Neutrophil (primary cell): Measurements from ENCODE around the gene TMEM26.

Experiments
- H3K27ac ChIP-seq: fragments of 200-600 bp; sonication (generic); 2 replicates; pipeline ENCODE4 v1.5.1; 2016; ENCODE audit warnings: mild to moderate bottlenecking, moderate library complexity
- H3K27me3 ChIP-seq: fragments of 200-600 bp; sonication (generic); 2 replicates; pipeline ENCODE4 v1.6.0; 2016; ENCODE audit warnings: mild to moderate bottlenecking
- H3K36me3 ChIP-seq: fragments of 200-600 bp; sonication (generic); 2 replicates; pipeline ENCODE4 v1.5.1; 2017
- H3K4me1 ChIP-seq, 2 experiments: fragments of 200-600 bp in 1 of 2; sonication (generic) in 1 of 2; 1 replicate in 1 of 2; 2 replicates in 1 of 2; pipeline versions ENCODE4 v1.5.1 to v1.6.1; 2013 to 2016; ENCODE audit warnings: low read depth in 1 of 2, low read length in 1 of 2, mild to moderate bottlenecking in 1 of 2, moderate library complexity in 1 of 2; ENCODE audit not compliant: control insufficient read depth in 1 of 2, insufficient read depth in 1 of 2
- H3K4me3 ChIP-seq, 2 experiments: fragments of 200-600 bp in 1 of 2; sonication (generic) in 1 of 2; 1 replicate in 1 of 2; 2 replicates in 1 of 2; pipeline ENCODE4 v1.5.1; 2013 to 2016; ENCODE audit warnings: low read depth in 1 of 2, low read length in 1 of 2, mild to moderate bottlenecking in 1 of 2, moderate library complexity in 1 of 2
- H3K9me3 ChIP-seq: fragments of 200-600 bp; sonication (generic); 2 replicates; pipeline ENCODE4 v1.5.1; 2016
- CTCF ChIP-seq: fragments of 200-600 bp; sonication (generic); IDR thresholded peaks from 2 replicates; pipeline ENCODE4 v1.5.1; 2016; ENCODE audit warnings: antibody characterized with exemption

The TMEM26 gene

GRCh38 chr10:61451357-61451756 is 1.8 kb downstream of the TMEM26 start:
- Histone ChIP-seq H3K4me1 (no peaks in the 10 kb centered on the region), H3K27me3 (peaks cover 51% of the 10 kb centered on the region), H3K4me3 (no peak overlapping the region), H3K36me3 (no peaks in the 10 kb centered on the region), H3K27ac (no peak overlapping the region), H3K9me3 (no peaks in the 10 kb centered on the region)
- TF ChIP-seq CTCF: no peak

- Histone ChIP-seq H3K27ac (no peak overlapping the region), H3K9me3 (no peaks in the 10 kb centered on the region), H3K4me3 (no peak overlapping the region), H3K36me3 (no peaks in the 10 kb centered on the region), H3K4me1 (no peaks in the 10 kb centered on the region), H3K27me3 (peaks cover 40% of the 10 kb centered on the region)
- TF ChIP-seq CTCF: no peak
Observed at GRCh38 chr10:61448841-61449600, 4.2 kb downstream of the TMEM26 start.

- no peaks in the 10 kb centered on the region for H3K36me3 ChIP-seq
- H3K27ac ChIP-seq: no peak overlapping the region
- H3K9me3 ChIP-seq: no peaks in the 10 kb centered on the region
- H3K27me3 ChIP-seq: peaks cover 30% of the 10 kb centered on the region
- no peak for TF ChIP-seq CTCF
- H3K4me3 ChIP-seq: no peak overlapping the region
- no peaks in the 10 kb centered on the region for H3K4me1 ChIP-seq
Observed at GRCh38 chr10:61448091-61448490, 5.1 kb downstream of the TMEM26 start.

- H3K27ac ChIP-seq: no peak overlapping the region
- no peak overlapping the region for H3K4me3 ChIP-seq
- TF ChIP-seq CTCF: no peak
- H3K36me3 ChIP-seq: no peaks in the 10 kb centered on the region
- no peaks in the 10 kb centered on the region for H3K9me3 ChIP-seq
- H3K27me3 ChIP-seq: no peaks in the 10 kb centered on the region
- no peaks in the 10 kb centered on the region for H3K4me1 ChIP-seq
Observed at GRCh38 chr10:61439058-61439609, 14.0 kb downstream of the TMEM26 start.

GRCh38 chr10:61438141-61438988 is 14.8 kb downstream of the TMEM26 start:
- Histone ChIP-seq H3K4me1 (no peaks in the 10 kb centered on the region), H3K36me3 (no peaks in the 10 kb centered on the region), H3K9me3 (no peaks in the 10 kb centered on the region), H3K4me3 (no peak overlapping the region), H3K27ac (no peak overlapping the region), H3K27me3 (no peaks in the 10 kb centered on the region)
- no peak for TF ChIP-seq CTCF
